ENCODE data around the gene MXI1. TPM values are rescaled to one million over a fixed set of nuclear protein-coding genes. Genes with fewer than 3 reads are reported as not detected.

Gene MXI1
- total RNA-seq, 1 experiment from 2014 or later: 16.6 TPM

- TF ChIP-seq USF2 (CRISPR knock-in tag; IDR thresholded peaks at IDR 0.05): no peak
Observed at GRCh38 chr10:110222641-110223297, 15.4 kb downstream of the MXI1 start (continued).

- ATAC-seq (no peak), DNase-seq (ENCODE audit: low spot score) (no peak)
- Mint-ChIP-seq H3K9me3 (no peaks in the 10 kb centered on the region), H3K27ac (no peak overlapping the region), H3K27me3 (ENCODE audit: low read depth) (peaks cover 36% of the 10 kb centered on the region), H3K4me3 (no peak overlapping the region), H3K36me3 (no peaks in the 10 kb centered on the region), H3K4me1 (peaks cover 58% of the 10 kb centered on the region)
- TF ChIP-seq IRF2 (CRISPR knock-in tag; IDR thresholded peaks at IDR 0.05; ENCODE audit: borderline replicate concordance, low read depth) (no peak), FOXJ3 (CRISPR knock-in tag; IDR thresholded peaks at IDR 0.05; ENCODE audit: borderline replicate concordance) (no peak), MAX (CRISPR knock-in tag; IDR thresholded peaks at IDR 0.05) (no peak), PRRX2 (CRISPR knock-in tag; IDR thresholded peaks at IDR 0.05) (no peak), PRDM15 (CRISPR knock-in tag; IDR thresholded peaks at IDR 0.05) (no peak), AFF4 (CRISPR knock-in tag; IDR thresholded peaks at IDR 0.05; ENCODE audit: borderline replicate concordance) (no peak), FOXK1 (CRISPR knock-in tag; IDR thresholded peaks at IDR 0.05) (no peak), ZNF671 (CRISPR knock-in tag; IDR thresholded peaks at IDR 0.05) (no peak), GABPB1 (CRISPR knock-in tag; IDR thresholded peaks at IDR 0.05) (no peak)
- ChIA-PET POLR2A (interaction anchor here (9.5 kb wide), 1 partner anchor 14 kb away, joined by 101 read pairs; no protein-coding TSS in a partner anchor), CTCF (interaction anchor here (1.2 to 7.8 kb wide), 13 partner anchors 8 to 339 kb away, joined by 3 to 69 read pairs (median 8); partner anchors contain the start of gene MXI1)
Observed at GRCh38 chr10:110223298-110223925, 16.0 kb downstream of the MXI1 start.

GRCh38 chr10:110224992-110225391 is 17.6 kb downstream of the MXI1 start:
- H3K27me3 Mint-ChIP-seq (ENCODE audit: low read depth): peaks cover 35% of the 10 kb centered on the region
- H3K36me3 Mint-ChIP-seq: no peaks in the 10 kb centered on the region
- TF ChIP-seq MLX (CRISPR knock-in tag; IDR thresholded peaks at IDR 0.05): no peak
- TF ChIP-seq FOXP4 (CRISPR knock-in tag; IDR thresholded peaks at IDR 0.05): no peak
- no peak for TF ChIP-seq ZNF512 (CRISPR knock-in tag; IDR thresholded peaks at IDR 0.05; ENCODE audit: borderline replicate concordance)
- no peak for TF ChIP-seq FOXJ3 (CRISPR knock-in tag; IDR thresholded peaks at IDR 0.05; ENCODE audit: borderline replicate concordance)
- no peak for TF ChIP-seq SMAD3 (CRISPR knock-in tag; IDR thresholded peaks at IDR 0.05; ENCODE audit: borderline replicate concordance)
- TF ChIP-seq FOXP1 (CRISPR knock-in tag; IDR thresholded peaks at IDR 0.05; ENCODE audit: borderline replicate concordance): no peak
- TF ChIP-seq JAZF1 (CRISPR knock-in tag; IDR thresholded peaks at IDR 0.05): no peak
- TF ChIP-seq NR2C2 (CRISPR knock-in tag; IDR thresholded peaks at IDR 0.05): no peak
- no peak for TF ChIP-seq ZNF671 (CRISPR knock-in tag; IDR thresholded peaks at IDR 0.05)
- DNase-seq (ENCODE audit: low spot score) (no peak), ATAC-seq (no peak)
- CTCF ChIA-PET: interaction anchor here (0.9 to 7.8 kb wide), 14 partner anchors 10 to 341 kb away, joined by 3 to 36 read pairs (median 6); partner anchors contain the start of gene MXI1
- H3K9me3 Mint-ChIP-seq: no peaks in the 10 kb centered on the region
- H3K4me3 Mint-ChIP-seq: peak overlapping the region; percentile 75
- POLR2A ChIA-PET: interaction anchor here (9.5 kb wide), 1 partner anchor 15 kb away, joined by 101 read pairs; no protein-coding TSS in a partner anchor
- peaks cover 50% of the 10 kb centered on the region for H3K4me1 Mint-ChIP-seq
- H3K27ac Mint-ChIP-seq: peak overlapping the region; percentile 98

All from WTC11 (cell line).